EL (cell line): ENCODE results near the gene KAZALD1.
"Not testable (repeated sequence)": the region's sequence is repeated elsewhere in the genome, so short reads cannot be mapped to it uniquely, and the experiment has no call there.

Experiments
- DNase-seq: peaks from one replicate; pipeline ENCODE4 v3.0.0-alpha.2; 2016

Gene KAZALD1

DNA sequence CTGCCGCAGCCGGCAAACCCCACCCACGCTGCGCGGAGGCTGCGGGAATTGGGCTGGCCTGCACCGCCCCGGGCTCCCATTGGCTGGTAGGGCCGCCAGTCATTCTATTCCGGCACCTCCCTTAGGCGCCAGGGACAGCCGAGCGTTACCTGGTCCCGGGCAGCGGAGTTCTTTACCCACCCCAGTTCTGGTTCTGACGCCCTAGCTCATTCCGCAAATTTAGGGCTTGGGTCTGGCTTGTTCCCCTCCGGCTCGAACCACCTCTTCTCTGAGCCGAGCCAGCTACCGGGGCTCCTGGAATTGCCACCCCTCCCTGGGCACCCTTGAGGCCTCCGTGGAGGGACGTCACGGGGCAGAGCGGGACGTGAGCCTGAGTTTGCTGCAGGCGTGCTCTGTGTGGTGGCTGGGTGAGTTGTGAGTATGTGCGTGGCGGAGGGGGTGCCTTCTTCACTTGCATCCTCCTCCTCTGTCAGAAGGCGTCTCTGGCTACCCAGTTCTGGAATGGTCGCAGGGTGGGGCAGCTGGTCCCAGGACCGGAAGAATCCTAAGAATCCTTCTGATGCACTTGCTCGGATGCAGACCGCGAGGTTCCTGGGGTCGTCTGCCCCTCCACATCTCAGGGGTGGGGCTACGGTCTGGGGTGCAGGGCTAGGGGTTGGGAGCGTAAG lies 30.5 kb upstream of the KAZALD1 start, which contains the start of the genes PDZD7 and SFXN3:
Gene PDZD7 (minus strand): TSS at position 2 of the 668 bp plus-strand sequence. CDS start 910 bp downstream, outside the sequence.
Gene SFXN3 (plus strand): TSS at position 107 of the 668 bp plus-strand sequence. CDS start 3,461 bp downstream, outside the sequence.
- DNase-seq, result peak; percentile 91

DNA sequence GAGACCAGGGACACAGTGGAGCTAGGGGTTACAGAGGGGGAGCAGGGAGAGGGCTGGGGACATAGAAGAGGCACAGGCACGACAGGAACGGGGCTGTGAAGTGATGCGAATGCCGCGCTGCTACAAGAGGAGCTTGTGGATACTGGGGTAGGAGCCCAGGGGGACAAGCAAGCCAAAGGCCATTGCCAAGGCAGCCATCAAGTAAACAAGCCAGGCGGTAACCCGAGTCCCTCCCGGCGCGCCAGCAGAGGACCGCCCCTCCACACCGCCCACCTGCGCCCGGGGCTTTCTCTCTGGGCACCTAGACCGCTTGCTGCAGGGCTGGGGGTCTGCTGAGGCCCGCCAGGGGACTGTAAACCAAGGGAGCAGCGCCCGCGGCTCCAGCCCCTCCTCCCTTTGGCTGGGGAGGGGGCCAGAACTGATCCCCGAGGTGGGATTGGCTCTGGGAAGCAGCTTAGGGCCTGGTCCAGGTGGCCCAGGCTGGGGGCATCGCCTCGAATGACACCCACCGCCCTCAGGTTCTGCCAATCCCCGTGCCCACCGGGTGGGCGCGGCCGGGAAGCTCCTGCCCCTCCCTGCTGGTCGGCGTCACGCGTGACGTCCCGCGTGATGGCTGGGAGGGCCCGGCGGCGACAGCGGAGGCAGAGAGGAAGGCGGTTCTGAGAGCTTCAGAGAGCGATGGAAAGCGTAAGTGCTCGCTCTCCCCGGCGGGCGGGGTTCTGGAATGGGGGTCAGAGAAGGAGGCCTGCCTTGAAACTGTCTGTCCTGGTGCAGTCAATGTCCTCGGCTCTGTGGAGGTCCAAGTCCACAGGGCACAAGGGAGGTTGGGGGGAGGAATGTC lies 29.8 kb upstream of the KAZALD1 start:
- peak; percentile 75 for DNase-seq

DNA sequence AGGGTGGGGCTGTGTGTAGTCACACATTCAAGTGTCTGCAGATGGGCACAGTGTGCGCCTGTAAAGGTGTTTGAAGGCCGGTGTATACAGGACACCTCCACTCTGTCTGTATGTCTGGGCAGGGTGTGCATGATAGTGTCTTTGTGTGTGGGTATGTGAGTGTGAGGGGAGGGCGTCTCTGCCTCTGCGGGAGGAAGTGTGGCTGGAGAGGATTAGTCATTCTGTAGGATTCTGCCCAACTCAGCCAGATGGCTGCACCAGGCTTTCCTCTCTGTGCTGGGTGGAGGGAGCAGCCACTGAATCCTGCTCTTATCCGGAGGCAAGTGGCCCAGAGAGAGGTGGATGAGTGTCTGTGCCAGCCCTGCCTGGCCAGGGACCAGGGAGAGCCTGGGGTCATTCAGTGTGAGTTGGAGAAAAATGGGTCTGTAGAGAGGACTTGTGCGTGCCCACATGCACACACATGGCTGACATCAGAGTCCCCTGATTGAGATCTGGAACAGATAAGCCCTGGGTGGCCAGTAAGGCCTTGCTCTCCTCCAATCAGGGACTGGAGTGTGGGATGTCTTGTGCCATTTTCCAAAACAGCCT lies 29.1 kb upstream of the KAZALD1 start:
- DNase-seq, result peak; percentile 95

DNA sequence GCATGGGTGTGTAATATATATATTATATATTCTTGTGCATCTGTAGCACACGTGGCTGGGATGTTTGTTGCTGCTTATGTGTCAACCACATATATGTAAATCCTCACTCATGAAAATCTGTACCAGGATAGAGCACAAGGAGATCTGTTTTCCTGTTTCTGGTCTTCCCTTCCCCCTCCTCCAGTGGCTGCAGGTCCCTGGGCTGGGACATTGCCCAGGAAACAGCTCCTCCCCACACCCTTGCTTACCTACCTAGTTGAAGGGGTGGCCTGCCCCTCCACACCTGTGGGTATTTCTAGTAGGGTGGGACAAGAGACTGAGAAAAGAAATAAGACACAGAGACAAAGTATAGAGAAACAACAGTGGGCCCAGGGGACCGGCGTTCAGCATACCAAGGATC lies 28.5 kb upstream of the KAZALD1 start:
- no peak for DNase-seq

DNA sequence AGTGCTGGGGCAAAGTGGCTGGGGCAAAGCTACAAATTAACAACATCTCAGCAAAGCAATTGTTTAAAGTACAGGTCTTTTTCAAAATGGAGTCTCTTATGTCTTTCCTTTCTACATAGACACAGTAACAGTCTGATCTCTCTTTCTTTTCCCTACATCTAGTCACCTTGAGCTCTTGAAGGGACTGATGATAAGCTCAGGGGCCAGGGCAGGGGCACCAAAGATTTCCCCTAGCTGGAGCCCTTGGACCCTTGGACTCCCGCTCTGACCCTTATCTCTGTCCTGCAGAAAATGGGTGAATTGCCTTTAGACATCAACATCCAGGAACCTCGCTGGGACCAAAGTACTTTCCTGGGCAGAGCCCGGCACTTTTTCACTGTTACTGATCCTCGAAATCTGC lies 27.4 kb upstream of the KAZALD1 start:
- not testable (repeated sequence) for DNase-seq

DNA sequence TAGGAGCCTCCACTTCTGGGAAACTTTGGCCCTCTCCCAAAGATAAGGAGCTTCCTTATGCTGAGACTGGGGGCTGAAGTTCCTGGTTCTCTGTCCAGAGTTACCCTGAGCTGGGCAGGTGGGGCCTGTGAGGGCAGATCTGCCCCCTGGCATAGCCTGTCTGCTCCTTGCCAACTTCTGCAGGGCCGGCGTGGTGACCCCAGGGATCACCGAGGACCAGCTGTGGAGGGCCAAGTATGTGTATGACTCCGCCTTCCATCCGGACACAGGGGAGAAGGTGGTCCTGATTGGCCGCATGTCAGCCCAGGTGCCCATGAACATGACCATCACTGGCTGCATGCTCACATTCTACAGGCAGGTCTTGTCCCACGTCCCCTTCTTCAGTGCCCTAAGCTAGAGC lies 26.5 kb upstream of the KAZALD1 start:
- no peak for DNase-seq

DNA sequence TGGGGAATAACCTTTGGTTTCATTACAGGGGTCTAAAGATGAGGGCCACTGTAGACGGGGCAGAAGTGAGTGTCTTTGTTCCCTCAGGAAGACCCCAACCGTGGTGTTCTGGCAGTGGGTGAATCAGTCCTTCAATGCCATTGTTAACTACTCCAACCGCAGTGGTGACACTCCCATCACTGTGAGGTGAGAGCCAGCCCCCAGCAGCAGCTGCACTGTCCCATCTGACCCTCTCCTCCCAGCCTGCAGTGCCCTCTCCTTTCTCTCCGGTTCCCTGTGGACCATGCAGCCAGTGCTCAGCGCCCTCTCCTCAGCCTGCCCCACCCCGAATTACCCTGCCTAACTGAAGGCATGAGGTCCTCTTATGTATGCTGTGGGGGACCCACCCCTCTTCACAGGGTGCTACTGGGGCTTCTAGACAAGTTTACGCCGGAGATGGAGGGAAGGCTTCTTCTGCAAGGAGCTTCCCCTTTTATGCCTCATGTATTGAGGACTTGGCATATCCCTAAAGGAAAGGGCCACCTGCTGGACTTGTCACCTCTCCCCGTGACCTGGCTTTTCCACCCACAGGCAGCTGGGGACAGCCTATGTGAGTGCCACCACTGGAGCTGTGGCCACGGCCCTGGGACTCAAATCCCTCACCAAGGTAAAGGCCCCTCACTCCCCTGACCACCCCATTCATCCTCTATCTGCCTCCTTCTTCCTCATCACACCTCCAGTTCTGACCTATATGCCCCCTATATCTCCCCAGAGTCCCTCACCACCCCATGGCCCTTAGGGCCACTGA lies 25.7 kb upstream of the KAZALD1 start:
- DNase-seq, result no peak

DNA sequence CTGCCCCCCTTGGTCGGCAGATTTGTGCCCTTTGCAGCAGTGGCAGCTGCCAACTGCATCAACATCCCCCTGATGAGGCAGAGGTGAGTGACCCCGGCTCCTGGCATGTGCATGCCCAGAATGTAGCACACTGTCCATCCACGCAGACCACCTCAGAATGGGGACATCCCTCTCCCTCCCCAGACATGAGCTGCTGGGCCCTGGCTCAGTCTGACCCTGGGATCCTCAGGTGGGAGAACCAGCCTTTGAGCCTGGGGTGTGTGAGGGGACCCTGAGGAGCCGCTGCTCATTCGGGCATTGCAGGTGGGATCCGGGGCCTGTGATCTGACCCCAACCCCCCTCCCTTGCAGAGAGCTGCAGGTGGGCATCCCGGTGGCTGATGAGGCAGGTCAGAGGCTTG lies 25.1 kb upstream of the KAZALD1 start:
- no peak for DNase-seq

DNA sequence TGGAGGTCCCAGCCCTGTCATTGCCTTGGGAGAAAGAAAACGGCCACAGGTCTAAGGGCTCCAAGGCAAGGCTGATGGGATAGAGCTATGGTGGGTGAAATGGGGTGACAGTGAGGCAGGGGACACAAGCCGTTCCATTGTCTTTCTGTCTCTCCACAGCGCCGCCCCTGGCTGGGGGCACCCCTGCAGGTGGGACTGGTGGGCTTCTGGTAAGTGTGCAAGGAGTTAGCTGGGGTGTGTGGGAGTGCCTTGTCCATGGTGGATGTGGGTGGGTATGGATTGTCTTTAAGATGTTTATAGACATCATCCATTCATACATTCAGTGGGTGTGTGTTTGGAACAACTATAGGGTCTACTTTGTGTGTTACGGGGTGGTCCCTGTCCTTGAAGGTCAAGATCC lies 23.3 kb upstream of the KAZALD1 start:
- DNase-seq, result no peak

DNA sequence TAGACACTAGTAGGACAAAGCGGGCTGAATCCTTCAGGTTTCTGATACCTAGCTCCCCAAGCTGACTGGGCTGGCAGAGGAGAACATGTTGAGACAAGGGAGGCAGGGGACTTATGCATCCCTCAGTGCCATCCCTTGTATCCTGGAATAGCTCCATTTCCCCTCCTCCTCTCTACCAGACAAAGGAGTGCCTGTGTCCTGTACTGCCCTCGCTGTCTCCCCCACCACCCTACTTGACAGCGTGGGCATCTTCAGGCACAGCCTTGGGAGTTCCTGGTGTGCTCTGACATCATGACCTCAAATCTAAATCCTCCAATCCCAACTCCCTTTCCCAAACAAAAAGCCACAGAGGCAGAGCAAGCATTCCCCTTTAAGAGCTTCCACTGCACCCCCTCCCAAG lies 21.7 kb upstream of the KAZALD1 start:
- no peak for DNase-seq

DNA sequence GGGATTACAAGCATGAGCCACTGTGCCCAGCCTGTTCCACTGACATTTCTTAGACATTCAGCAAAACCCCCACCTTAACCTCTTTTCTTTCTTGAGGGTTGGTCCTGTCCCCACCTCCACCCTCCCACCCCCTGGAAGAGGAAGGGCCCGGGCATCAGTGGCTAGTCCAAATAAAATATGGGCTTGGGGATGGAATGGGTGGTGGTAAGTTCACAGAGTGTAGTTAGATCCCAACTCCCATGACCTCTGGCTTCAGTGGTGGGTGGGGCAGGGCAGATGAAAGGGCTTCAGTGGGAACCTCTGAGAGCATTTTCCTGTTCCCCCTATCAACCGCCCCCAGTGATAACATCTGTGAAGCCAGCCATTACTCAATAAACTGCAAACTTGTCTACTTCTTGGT lies 20.9 kb upstream of the KAZALD1 start:
- no peak for DNase-seq

DNA sequence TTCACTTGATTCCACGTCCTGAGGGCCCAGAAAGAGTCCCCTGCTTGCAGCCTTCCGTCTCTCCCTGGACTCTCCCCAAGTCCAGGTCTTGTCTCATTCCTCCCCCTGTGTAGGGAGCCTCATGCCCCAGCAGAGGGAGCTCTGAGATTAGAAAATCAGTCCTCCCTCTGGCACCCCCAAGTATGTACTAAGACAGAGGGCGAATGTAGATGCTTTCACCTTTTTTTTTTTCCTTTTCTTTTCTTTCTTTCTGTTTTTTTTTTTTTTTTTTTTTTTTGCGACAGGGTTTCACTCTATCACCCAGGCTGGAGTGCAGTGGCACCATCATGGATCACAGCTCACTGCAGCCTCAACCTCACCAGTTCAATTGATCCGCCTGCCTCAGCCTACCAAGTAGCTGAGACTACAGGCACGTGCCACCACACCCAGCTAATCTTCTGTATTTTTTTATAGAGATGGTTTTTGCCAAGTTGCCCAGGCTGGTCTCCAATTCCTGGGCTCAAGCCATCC lies 20.5 kb upstream of the KAZALD1 start:
- DNase-seq, result peak; percentile 87

DNA sequence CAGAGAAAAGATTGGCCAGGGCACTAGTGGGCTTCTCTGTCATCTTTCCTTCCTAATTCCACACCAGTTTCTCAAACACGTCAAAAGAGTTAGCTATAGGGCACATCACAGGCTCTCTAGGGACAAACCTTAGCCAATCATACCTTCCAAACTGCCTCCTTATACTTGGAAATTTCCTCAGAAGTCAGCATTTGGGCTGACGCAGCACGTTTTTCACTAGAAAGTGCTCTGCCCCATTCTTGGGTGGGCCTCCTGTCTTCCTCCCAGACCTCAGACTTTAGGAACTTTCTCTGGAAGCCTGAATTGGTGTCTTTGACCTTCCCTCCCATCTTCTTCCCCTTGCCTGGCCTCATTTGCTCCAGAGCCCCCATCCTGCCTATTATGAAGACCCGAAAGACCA lies 19.7 kb upstream of the KAZALD1 start:
- no peak for DNase-seq

DNA sequence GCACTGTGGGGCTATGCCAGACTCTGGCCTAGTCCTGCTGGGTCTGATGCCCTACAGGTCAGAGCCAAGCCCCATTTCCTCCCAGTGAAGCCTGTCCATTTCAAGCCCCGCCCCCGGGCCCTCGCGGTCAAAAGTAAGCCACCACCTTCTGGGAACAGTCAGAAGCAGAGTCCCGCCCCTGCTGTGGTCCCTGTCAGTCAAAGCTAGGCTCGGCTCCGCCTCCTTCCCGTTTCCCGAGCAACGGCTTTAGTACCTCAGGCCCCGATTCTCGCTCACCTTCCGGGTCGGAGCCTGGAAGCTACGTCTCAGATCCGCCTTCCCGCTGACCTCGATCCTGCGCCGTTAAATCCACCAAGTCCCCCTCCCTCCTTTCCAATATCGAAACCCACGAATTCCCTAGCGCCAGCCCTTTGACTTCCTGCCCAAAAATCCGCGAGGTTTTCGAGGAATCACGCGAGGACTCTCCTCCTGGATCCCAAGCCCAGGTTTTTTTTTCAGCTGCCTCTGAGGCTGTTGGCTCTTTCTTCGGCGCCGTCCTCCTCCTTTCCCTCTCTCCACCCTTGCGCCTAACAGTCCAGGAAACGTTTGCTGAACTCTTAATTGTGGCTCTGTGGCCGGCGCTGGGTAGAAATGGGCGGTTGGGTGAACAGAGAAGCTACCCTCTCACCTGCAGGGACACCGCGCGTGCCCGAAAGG lies 19.0 kb upstream of the KAZALD1 start:
- DNase-seq, result peak; percentile 99

DNA sequence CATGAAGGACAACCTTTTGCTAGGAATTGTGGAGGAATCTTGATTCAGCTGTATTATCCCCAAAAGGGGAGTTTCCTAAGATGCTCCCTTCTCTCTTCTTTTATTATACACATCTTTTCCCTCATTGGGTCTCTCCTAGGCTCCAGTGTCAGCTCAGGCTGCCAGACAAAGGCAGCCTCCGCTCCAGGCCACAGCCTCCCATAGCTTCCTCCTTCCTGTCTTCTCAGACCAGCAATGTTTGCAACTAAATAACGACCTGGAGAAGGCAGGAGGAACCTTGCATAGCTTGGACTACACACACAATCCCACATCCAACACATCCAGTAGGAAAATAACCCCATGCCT lies 18.5 kb upstream of the KAZALD1 start:
- DNase-seq, result no peak

DNA sequence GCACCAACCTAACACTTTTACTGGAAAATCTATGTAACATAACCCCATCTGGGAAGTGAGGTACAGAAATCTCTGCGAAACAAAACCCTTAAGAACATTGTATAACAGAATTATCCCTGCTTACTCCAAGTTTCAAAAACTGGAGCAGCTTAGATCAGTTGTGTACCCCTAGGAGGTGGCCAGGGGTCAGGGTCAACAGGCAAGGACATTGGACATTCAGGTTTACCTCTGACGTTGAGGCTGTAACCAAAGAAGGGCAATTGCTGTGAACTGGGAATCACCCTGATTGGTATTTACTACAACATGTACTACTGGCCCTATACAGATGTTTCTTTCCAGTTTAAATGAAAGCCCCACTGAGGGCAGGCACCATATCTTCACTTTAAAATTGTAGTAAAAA lies 17.7 kb upstream of the KAZALD1 start:
- DNase-seq, result no peak

DNA sequence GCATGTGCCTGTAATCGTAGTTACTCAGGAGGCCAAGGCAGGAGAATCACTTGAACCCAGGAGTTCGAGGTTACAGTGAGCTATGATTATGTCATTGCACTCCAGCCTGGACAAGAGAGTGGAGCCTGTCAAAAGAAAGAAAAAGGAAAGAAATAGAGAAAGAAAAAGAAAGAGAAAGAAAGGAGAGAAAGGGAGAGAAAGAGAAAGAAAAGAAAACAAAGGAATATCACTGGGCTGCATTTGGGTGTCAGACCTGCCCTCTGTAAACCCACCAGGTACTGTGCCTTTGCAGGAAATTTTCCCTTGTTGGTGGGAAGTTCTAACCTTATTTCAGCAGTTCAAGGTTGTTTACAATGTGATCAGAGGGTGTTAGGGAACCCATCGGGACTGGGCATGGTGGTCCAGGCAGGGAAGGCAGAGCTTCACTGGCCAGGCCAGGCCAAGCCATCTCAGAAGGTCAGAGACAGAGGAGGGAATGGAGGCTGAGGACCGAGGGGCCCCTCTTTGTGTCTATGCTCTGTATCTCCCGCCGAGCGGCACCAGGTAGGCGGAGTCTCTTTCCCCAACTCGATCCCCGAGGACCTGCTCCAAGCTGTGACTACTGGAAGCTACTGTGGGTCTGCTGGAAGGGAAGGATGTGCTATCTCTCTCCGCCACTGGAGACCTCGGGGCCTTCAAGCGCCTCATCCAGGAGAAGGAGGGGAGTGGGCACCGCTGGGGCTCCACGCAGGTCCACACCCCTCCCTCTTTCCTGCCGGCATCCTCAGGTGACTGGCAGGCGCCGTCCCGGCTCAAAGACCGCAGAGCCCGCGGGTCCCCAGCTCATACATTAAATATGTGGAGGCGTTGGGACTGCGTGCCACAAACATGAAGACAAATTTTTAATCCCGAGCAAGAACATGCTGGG lies 15.2 kb upstream of the KAZALD1 start:
- DNase-seq, result peak; percentile 54

DNA sequence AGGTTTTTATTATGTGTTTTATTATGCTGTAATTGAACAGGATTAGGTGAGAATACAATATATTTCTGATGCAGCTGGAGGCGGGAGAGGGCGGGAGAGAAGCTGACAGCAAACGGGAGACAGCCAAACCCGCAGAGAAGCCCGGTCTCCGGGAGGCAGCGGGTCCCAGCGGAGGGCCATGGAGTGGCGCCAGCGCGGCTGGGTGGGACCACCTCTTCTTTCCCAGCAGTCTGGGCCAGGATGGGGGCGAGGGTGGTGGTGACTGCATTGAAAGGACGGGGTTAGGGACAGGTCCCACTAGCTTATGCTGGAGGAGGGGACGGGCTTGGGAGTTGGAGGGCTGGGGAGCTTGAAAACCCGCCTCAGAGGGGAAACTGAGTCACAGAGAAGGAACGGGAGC lies 14.5 kb upstream of the KAZALD1 start:
- DNase-seq, result no peak

DNA sequence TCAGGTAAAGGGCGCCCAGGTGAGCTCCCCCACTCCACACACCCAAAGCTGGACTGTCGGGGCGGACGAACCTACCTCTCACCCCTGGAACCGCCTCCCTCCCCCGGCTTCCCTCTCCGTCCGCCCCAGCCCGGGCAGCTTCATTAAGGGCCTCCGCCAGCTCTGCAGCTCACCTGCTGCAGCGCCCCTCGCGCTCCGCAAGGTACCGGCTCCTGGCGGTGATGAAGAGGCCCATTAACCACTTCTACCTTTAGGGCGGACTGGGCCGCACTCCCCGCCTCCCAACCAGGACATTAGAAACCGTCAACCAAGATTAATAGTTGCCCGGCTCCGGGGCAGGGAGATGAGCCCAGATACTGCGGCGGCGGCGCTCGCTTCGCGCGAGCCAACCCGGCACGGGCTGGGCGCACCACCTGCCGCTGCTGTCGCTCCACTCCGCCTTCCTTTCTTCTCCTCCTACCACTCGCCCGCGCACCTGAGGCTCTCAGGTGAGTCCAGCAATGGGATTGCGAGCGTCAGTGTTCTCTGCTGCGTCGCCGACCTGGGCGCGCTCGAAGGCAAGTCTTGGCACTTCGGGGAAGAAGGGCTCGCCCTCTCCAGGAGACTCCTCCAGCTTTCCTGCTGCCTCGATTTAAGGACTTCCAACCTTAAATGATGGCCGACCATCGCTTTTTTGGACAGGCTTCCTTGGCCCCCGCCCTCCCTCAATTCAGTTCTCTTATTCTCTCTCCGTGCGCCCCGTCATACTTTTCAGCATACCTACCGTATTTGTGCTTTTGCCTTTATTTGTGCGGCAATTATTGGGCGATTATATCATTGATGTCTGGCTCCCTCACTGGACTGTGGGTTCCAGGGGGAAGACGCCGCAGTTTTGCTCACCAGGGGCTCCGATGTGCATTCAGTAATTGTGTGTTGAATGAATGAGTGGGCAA lies 13.6 kb upstream of the KAZALD1 start:
- DNase-seq, result no peak
